Measurements from ENCODE around the gene MAPK7. TPM values are rescaled to one million over a fixed set of nuclear protein-coding genes. Genes with fewer than 3 reads are reported as not detected.

Gene MAPK7
- total and polyA plus RNA-seq, 10 of the 15 experiments (the other 5 are each of a cell fraction or from before 2014, with no cell fraction given) = 0.37 to 13.5 (median 5.6) TPM

- TF ChIP-seq IRF3 (IDR thresholded peaks at IDR 0.05) (no peak), TCF3 (IDR thresholded peaks at IDR 0.05; ENCODE audit: borderline replicate concordance, insufficient read depth, low read depth, low read length) (no peak), RELA (IDR thresholded peaks at IDR 0.05; ENCODE audit: borderline replicate concordance, partially characterized antibody) (no peak), TCF12 (IDR thresholded peaks at IDR 0.05; ENCODE audit: low read depth, low read length) (no peak), NR2C1 (IDR thresholded peaks at IDR 0.05) (no peak), JUND (IDR thresholded peaks at IDR 0.05; ENCODE audit: low read depth, low read length) (no peak), KDM1A (IDR thresholded peaks at IDR 0.05; ENCODE audit: borderline replicate concordance) (no peak), REST (IDR thresholded peaks at IDR 0.05; ENCODE audit: low read depth, low read length) (no peak), EZH2 (IDR thresholded peaks at IDR 0.05; ENCODE audit: borderline replicate concordance, control insufficient read depth, low read depth, low read length) (no peak), STAT1 (conservative IDR thresholded peaks at IDR 0.05) (no peak)
- TF ChIP-seq, protein P1, sequence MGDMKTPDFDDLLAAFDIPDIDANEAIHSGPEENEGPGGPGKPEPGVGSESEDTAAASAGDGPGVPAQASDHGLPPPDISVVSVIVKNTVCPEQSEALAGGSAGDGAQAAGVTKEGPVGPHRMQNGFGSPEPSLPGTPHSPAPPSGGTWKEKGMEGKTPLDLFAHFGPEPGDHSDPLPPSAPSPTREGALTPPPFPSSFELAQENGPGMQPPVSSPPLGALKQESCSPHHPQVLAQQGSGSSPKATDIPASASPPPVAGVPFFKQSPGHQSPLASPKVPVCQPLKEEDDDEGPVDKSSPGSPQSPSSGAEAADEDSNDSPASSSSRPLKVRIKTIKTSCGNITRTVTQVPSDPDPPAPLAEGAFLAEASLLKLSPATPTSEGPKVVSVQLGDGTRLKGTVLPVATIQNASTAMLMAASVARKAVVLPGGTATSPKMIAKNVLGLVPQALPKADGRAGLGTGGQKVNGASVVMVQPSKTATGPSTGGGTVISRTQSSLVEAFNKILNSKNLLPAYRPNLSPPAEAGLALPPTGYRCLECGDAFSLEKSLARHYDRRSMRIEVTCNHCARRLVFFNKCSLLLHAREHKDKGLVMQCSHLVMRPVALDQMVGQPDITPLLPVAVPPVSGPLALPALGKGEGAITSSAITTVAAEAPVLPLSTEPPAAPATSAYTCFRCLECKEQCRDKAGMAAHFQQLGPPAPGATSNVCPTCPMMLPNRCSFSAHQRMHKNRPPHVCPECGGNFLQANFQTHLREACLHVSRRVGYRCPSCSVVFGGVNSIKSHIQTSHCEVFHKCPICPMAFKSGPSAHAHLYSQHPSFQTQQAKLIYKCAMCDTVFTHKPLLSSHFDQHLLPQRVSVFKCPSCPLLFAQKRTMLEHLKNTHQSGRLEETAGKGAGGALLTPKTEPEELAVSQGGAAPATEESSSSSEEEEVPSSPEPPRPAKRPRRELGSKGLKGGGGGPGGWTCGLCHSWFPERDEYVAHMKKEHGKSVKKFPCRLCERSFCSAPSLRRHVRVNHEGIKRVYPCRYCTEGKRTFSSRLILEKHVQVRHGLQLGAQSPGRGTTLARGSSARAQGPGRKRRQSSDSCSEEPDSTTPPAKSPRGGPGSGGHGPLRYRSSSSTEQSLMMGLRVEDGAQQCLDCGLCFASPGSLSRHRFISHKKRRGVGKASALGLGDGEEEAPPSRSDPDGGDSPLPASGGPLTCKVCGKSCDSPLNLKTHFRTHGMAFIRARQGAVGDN (IDR thresholded peaks at IDR 0.05) = no peak
Measured at GRCh38 chr17:19361944-19362276, 16.4 kb upstream of the MAPK7 start (continued).
